ENCODE data around the gene RAB3B.
"Not testable (repeated sequence)": the region's sequence is repeated elsewhere in the genome, so short reads cannot be mapped to it uniquely, and the experiment has no call there.

RAB3B gene

GRCh38 chr1:52008071-52008809 lies 17.7 kb upstream of the RAB3B start:
- no peak overlapping the region for H3K27ac ChIP-seq (ENCODE audit: low read depth, low read length)
- H3K4ac ChIP-seq (ENCODE audit: low read depth, low read length): no peak overlapping the region
- H3K79me2 ChIP-seq (ENCODE audit: control insufficient read depth, insufficient read depth, low read length): no peaks in the 10 kb centered on the region
- peak overlapping the region; percentile 92 for H2BK120ac ChIP-seq (ENCODE audit: low read depth, low read length)
- H2BK5ac ChIP-seq (ENCODE audit: low read length): no peak overlapping the region
- H3K36me3 ChIP-seq (ENCODE audit: control insufficient read depth, insufficient read depth, low read length): no peaks in the 10 kb centered on the region
- no peak overlapping the region for H3K23ac ChIP-seq (ENCODE audit: low read length)
- no peak overlapping the region for H4K8ac ChIP-seq (ENCODE audit: low read depth, low read length)
- H2AK5ac ChIP-seq (ENCODE audit: low read length): no peak overlapping the region
- H2BK15ac ChIP-seq (replicated peaks; ENCODE audit: low read depth): no peak overlapping the region
- H3K27me3 ChIP-seq (ENCODE audit: insufficient read depth, low read length, poor library complexity): no peaks in the 10 kb centered on the region
- no peak for DNase-seq
- no peak overlapping the region for H3K56ac ChIP-seq (ENCODE audit: low read length)
- no peak overlapping the region for H3K18ac ChIP-seq (ENCODE audit: low read length)
- WGBS (ENCODE audit: extremely low coverage, insufficient coverage, low lambda C conversion rate): no CpG with 5 or more reads among the region's 7 CpGs
- peaks cover 2% of the 10 kb centered on the region for H3K4me1 ChIP-seq (ENCODE audit: control insufficient read depth, low read depth, low read length)
- H4K5ac ChIP-seq (ENCODE audit: low read length): no peak overlapping the region
- no peak overlapping the region for H3K4me2 ChIP-seq (ENCODE audit: low read length)
- no peak overlapping the region for H3K4me3 ChIP-seq (ENCODE audit: low read length)
- no peaks in the 10 kb centered on the region for H3K79me1 ChIP-seq (ENCODE audit: low read length)
- no peak overlapping the region for H3K9ac ChIP-seq (ENCODE audit: low read length)

- Histone ChIP-seq H4K8ac (ENCODE audit: low read depth, low read length) (no peak overlapping the region), H4K5ac (ENCODE audit: low read length) (no peak overlapping the region), H2BK120ac (ENCODE audit: low read depth, low read length) (no peak overlapping the region), H3K27ac (ENCODE audit: low read depth, low read length) (peak overlapping the region; percentile 75), H3K79me1 (ENCODE audit: low read length) (no peaks in the 10 kb centered on the region), H3K9ac (ENCODE audit: low read length) (peak overlapping the region; percentile 5), H3K4me3 (ENCODE audit: low read length) (no peak overlapping the region), H3K18ac (ENCODE audit: low read length) (peak overlapping the region; percentile 47), H3K56ac (ENCODE audit: low read length) (peak overlapping the region; percentile 75), H3K27me3 (ENCODE audit: insufficient read depth, low read length, poor library complexity) (no peaks in the 10 kb centered on the region), H3K36me3 (ENCODE audit: control insufficient read depth, insufficient read depth, low read length) (no peaks in the 10 kb centered on the region), H2BK15ac (replicated peaks; ENCODE audit: low read depth) (no peak overlapping the region), H3K23ac (ENCODE audit: low read length) (no peak overlapping the region), H2BK5ac (ENCODE audit: low read length) (peak overlapping the region; percentile 84), H3K4ac (ENCODE audit: low read depth, low read length) (peak overlapping the region; percentile 48), H3K4me2 (ENCODE audit: low read length) (no peak overlapping the region), H2AK5ac (ENCODE audit: low read length) (peak overlapping the region; percentile 11), H3K4me1 (ENCODE audit: control insufficient read depth, low read depth, low read length) (peaks cover 2% of the 10 kb centered on the region), H3K79me2 (ENCODE audit: control insufficient read depth, insufficient read depth, low read length) (no peaks in the 10 kb centered on the region)
- peak; percentile 63 for DNase-seq
- WGBS (ENCODE audit: extremely low coverage, insufficient coverage, low lambda C conversion rate): no CpG with 5 or more reads among the region's 5 CpGs
These were observed 16.9 kb upstream of the RAB3B start for GRCh38 chr1:52007215-52008002.

- H2AK5ac ChIP-seq (ENCODE audit: low read length); H3K36me3 ChIP-seq (ENCODE audit: control insufficient read depth, insufficient read depth, low read length); H3K4me2 ChIP-seq (ENCODE audit: low read length); H4K8ac ChIP-seq (ENCODE audit: low read depth, low read length); H3K4me3 ChIP-seq (ENCODE audit: low read length); H2BK15ac ChIP-seq (replicated peaks; ENCODE audit: low read depth); H3K79me1 ChIP-seq (ENCODE audit: low read length); H3K79me2 ChIP-seq (ENCODE audit: control insufficient read depth, insufficient read depth, low read length); H3K27me3 ChIP-seq (ENCODE audit: insufficient read depth, low read length, poor library complexity); H4K5ac ChIP-seq (ENCODE audit: low read length); H3K4me1 ChIP-seq (ENCODE audit: control insufficient read depth, low read depth, low read length): not testable (repeated sequence)
- Histone ChIP-seq H2BK5ac (ENCODE audit: low read length) (peak overlapping the region; percentile 97), H3K9ac (ENCODE audit: low read length) (peak overlapping the region; percentile 58), H3K23ac (ENCODE audit: low read length) (peak overlapping the region; percentile 59), H3K27ac (ENCODE audit: low read depth, low read length) (peak overlapping the region; percentile 81), H3K4ac (ENCODE audit: low read depth, low read length) (peak overlapping the region; percentile 99), H3K18ac (ENCODE audit: low read length) (peak overlapping the region; percentile 64), H2BK120ac (ENCODE audit: low read depth, low read length) (peak overlapping the region; percentile 90), H3K56ac (ENCODE audit: low read length) (peak overlapping the region; percentile 86)
- DNase-seq: peak; percentile 48
- no CpG with 5 or more reads among the region's 5 CpGs for WGBS (ENCODE audit: extremely low coverage, insufficient coverage, low lambda C conversion rate)
These were observed 15.6 kb upstream of the RAB3B start for GRCh38 chr1:52006081-52006553.

GRCh38 chr1:52005548-52005947 lies 15.0 kb upstream of the RAB3B start:
- WGBS (ENCODE audit: extremely low coverage, insufficient coverage, low lambda C conversion rate): no CpG with 5 or more reads among the region's 3 CpGs
- Histone ChIP-seq H3K18ac (ENCODE audit: low read length) (peak overlapping the region; percentile 68), H2BK5ac (ENCODE audit: low read length) (peak overlapping the region; percentile 97), H3K4ac (ENCODE audit: low read depth, low read length) (peak overlapping the region; percentile 99), H3K27ac (ENCODE audit: low read depth, low read length) (peak overlapping the region; percentile 81), H3K56ac (ENCODE audit: low read length) (peak overlapping the region; percentile 86), H3K9ac (ENCODE audit: low read length) (peak overlapping the region; percentile 58), H2BK120ac (ENCODE audit: low read depth, low read length) (peak overlapping the region; percentile 90)
- H3K4me3 ChIP-seq (ENCODE audit: low read length); H4K8ac ChIP-seq (ENCODE audit: low read depth, low read length); H3K4me1 ChIP-seq (ENCODE audit: control insufficient read depth, low read depth, low read length); H3K27me3 ChIP-seq (ENCODE audit: insufficient read depth, low read length, poor library complexity); H3K23ac ChIP-seq (ENCODE audit: low read length); H2BK15ac ChIP-seq (replicated peaks; ENCODE audit: low read depth); H3K36me3 ChIP-seq (ENCODE audit: control insufficient read depth, insufficient read depth, low read length); H2AK5ac ChIP-seq (ENCODE audit: low read length); H4K5ac ChIP-seq (ENCODE audit: low read length); H3K4me2 ChIP-seq (ENCODE audit: low read length); H3K79me2 ChIP-seq (ENCODE audit: control insufficient read depth, insufficient read depth, low read length); H3K79me1 ChIP-seq (ENCODE audit: low read length): not testable (repeated sequence)
- peak; percentile 75 for DNase-seq

- no peak overlapping the region for H4K5ac ChIP-seq (ENCODE audit: low read length)
- no peaks in the 10 kb centered on the region for H3K36me3 ChIP-seq (ENCODE audit: control insufficient read depth, insufficient read depth, low read length)
- no peaks in the 10 kb centered on the region for H3K27me3 ChIP-seq (ENCODE audit: insufficient read depth, low read length, poor library complexity)
- no peak overlapping the region for H3K4me2 ChIP-seq (ENCODE audit: low read length)
- DNase-seq: no peak
- no peak overlapping the region for H2BK5ac ChIP-seq (ENCODE audit: low read length)
- H3K79me1 ChIP-seq (ENCODE audit: low read length): no peaks in the 10 kb centered on the region
- H3K56ac ChIP-seq (ENCODE audit: low read length): peak overlapping the region; percentile 59
- no peak overlapping the region for H4K8ac ChIP-seq (ENCODE audit: low read depth, low read length)
- no peak overlapping the region for H3K23ac ChIP-seq (ENCODE audit: low read length)
- H3K79me2 ChIP-seq (ENCODE audit: control insufficient read depth, insufficient read depth, low read length): no peaks in the 10 kb centered on the region
- no peak overlapping the region for H2AK5ac ChIP-seq (ENCODE audit: low read length)
- no CpG with 5 or more reads among the region's 4 CpGs for WGBS (ENCODE audit: extremely low coverage, insufficient coverage, low lambda C conversion rate)
- no peak overlapping the region for H2BK15ac ChIP-seq (replicated peaks; ENCODE audit: low read depth)
- no peak overlapping the region for H3K4me3 ChIP-seq (ENCODE audit: low read length)
- no peak overlapping the region for H2BK120ac ChIP-seq (ENCODE audit: low read depth, low read length)
- no peak overlapping the region for H3K4ac ChIP-seq (ENCODE audit: low read depth, low read length)
- no peak overlapping the region for H3K18ac ChIP-seq (ENCODE audit: low read length)
- no peak overlapping the region for H3K9ac ChIP-seq (ENCODE audit: low read length)
- no peak overlapping the region for H3K27ac ChIP-seq (ENCODE audit: low read depth, low read length)
- peaks cover 2% of the 10 kb centered on the region for H3K4me1 ChIP-seq (ENCODE audit: control insufficient read depth, low read depth, low read length)
These were observed 13.4 kb upstream of the RAB3B start for GRCh38 chr1:52003877-52004276.
